ENCODE data around the gene GNA12.

GRCh38 chr7:2855386-2855785 lies 11.3 kb upstream of the GNA12 start:
- TF ChIP-seq CTCF (IDR thresholded peaks at IDR 0.05; ENCODE audit: poor library complexity) (no peak), EZH2phosphoT487 (IDR thresholded peaks at IDR 0.05; ENCODE audit: low read depth, severe bottlenecking, unreplicated experiment) (no peak)

Data from hepatocyte (in vitro differentiated cells).